ENCODE data around the gene VAMP4.
"Not testable (repeated sequence)": the region's sequence is repeated elsewhere in the genome, so short reads cannot be mapped to it uniquely, and the experiment has no call there.

Gene VAMP4

DNA sequence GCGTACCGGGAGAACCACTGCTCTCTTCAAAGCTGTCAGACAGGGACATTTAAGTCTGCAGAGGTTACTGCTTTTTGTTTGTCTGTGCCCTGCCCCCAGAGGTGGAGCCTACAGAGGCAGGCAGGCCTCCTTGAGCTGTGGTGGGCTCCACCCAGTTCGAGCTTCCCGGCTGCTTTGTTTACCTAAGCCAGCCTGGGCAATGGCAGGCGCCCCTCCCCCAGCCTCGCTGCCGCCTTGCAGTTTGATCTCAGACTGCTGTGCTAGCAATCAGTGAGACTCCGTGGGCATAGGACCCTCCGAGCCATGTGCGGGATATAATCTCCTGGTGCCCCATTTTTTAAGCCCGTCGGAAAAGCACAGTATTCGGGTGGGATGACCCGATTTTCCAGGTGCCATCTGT lies 46.1 kb downstream of the VAMP4 start:
- not testable (repeated sequence) for DNase-seq (ENCODE audit: low spot score)

DNA sequence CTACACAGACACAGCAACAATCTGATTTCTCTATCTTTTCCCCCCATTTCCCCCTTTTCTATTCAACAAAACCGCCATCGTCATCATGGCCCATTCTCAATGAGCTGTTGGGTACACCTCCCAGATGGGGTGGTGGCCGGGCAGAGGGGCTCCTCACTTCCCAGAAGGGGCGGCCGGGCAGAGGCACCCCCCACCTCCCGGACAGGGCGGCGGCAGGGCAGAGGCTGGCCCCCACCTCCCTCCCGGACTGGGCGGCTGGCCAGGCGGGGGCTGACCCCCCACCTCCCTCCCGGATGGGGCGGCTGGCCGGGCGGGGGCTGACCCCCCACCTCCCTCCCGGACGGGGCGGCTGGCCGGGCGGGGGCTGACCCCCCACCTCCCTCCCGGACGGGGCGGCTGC lies 48.3 kb downstream of the VAMP4 start:
- not testable (repeated sequence) for DNase-seq (ENCODE audit: low spot score)

DNA sequence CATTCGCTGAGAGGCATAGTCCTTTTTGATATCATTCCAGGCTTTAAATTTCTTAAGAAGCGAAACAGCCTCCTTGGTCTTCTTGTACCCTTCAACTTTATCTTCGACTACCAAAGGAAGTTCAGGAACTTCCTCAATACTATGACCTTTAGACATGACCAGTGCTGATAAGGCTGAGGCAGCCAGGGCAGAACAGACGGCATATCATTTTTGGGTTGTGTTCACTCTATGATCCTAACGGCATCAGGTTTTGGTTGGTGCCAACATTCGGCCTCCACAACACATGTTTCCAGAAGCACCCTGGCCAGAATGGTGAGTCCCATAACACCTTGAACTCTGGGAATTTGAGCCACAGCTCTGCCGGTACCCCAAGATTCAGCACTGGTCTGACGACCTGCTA lies 58.0 kb downstream of the VAMP4 start:
- no peak for DNase-seq (ENCODE audit: low spot score)

GRCh38 chr1:171680339-171680738 lies 61.5 kb downstream of the VAMP4 start:
- DNase-seq (ENCODE audit: low spot score) = no peak

GRCh38 chr1:171676823-171677222 lies 65.0 kb downstream of the VAMP4 start:
- DNase-seq (ENCODE audit: low spot score) = no peak

- DNase-seq (ENCODE audit: low spot score) = no peak
These were observed 67.1 kb downstream of the VAMP4 start for GRCh38 chr1:171674431-171675405.

GRCh38 chr1:171670739-171671138 lies 71.1 kb downstream of the VAMP4 start:
- DNase-seq (ENCODE audit: low spot score) = no peak

DNA sequence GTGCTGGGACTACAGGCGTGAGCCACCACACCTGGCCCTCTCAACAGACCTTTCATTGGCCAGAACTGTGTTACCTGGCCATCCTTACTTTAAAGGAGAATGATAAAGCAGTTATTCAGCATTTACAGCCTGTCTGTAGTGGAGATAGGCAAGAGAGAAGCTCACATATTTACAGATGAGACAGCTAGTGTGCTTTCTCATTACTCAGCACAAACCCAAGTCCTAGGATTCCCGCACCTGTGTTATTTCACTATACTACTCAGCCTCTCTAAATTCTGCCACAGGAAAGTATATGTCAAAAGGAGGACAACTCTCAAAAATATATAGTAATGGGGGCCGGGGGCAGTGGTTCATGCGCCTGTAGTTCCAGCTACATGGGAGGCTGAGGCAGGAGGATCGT lies 73.5 kb downstream of the VAMP4 start:
- DNase-seq (ENCODE audit: low spot score) = no peak

DNA sequence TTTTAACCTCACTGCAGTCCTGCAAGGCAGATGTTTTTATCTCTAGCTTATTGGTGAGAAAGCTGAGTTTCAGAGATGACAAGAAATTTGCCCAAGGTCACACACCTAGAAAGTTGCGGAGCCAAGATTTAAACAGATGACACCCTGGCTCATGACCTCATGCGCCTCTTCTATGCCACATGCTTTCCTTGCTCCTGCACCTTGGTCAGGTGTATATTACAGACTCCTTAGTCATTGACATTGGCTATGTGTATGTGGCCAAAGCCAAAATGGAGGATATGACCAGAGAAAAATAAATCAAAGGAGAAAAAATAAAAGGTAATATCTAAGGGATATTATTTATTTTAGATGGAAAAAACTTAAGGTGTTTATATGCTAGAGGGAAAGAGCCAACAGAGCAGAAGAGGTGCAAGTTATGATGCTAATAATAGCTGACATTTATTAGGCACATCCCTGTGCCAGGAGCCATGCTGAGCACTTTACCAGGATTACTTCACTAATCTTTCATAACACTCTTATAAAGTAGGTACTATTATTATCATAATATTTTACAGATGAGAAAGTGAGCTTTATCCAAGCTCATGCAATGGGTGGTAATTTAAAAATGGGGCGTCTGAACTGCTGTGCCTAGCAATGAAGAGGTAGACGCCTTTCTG lies 75.6 kb downstream of the VAMP4 start:
- no peak for DNase-seq (ENCODE audit: low spot score)

DNA sequence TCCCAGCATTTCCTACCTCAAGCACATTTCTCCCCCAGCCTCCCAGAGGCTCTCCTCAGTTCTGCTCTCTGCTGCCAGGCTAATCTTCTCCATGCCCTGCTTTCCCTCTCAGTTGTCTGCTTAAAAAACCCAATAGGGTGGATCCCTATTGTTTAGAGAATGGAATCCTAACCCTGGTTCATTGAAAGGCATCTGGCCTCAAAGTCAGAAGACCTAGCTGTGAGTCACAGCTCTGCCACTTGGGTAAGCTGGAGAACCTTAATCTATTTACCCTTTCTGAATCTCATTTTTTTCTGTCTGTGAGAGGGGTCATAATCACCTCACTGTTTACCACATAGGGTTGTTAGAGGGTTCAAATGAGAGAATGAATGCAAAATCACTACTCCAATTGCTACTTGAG lies 76.9 kb downstream of the VAMP4 start:
- DNase-seq (ENCODE audit: low spot score) = no peak

- no peak for DNase-seq (ENCODE audit: low spot score)
These were observed 77.8 kb downstream of the VAMP4 start for GRCh38 chr1:171663854-171664575.

DNA sequence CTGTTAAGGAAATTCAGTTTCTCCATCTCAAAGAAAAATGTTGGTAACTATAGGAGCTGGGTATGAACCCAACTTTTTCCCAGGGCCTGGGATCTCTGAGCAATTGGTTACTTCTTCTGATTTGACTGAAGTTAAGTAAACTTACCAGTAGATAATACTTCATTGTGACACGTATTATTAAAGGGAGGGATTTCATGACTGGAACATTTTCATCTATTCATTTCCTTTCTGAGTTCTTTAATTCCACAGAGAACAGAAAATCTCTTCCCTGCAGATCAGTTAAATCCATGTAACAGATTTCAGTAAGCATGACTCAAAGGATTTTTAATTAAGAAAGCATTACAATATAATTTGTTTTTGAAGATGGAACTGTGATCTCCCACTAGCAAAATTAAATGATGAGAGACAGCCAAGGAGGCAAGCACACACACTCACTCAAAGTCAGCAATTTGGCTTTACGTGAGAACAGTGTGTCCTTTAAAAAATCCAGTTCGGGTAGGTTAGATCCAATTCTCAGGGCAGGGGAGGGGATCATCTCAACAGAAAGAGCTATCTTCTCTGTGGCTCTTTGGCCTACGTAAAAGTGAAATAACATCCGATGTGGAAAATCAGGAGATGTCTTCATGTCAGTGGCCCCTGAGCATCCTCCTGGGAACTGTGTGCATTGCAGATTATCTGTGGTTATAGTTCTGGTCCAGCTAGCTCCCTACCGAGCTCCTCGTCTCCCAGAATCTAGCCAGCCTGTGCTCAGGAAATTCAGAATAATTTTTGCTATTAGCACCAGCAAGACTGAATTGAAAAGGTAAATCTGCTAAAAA lies 78.6 kb downstream of the VAMP4 start:
- no peak for DNase-seq (ENCODE audit: low spot score)

DNA sequence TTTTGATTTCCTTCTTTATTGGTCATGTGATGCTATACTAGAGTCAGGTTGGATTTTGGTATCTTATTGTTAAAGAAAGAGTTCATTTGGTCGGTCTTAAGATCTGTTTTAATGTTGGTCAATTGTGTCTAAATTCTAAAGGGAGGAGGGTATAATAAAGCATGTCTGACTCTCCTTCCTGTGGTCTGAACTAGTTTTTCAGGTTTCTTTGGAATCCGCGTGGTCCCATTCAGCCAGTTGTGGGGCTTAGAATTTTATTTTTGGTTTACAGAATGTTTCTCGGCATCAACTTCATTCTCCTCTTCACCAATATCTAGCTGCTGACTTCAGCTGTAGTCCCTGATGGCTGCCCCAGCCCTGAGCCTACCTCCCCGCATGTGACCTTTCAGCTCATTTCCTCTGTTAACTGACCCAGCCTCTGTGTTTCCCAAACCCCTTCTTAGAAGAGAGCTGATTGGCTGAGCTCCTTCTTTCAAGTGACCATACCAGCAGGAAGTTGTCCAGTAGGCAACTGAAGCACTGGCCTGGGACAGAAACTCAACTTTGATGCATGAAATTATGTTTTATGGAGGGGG lies 80.7 kb downstream of the VAMP4 start:
- DNase-seq (ENCODE audit: low spot score) = no peak

DNA sequence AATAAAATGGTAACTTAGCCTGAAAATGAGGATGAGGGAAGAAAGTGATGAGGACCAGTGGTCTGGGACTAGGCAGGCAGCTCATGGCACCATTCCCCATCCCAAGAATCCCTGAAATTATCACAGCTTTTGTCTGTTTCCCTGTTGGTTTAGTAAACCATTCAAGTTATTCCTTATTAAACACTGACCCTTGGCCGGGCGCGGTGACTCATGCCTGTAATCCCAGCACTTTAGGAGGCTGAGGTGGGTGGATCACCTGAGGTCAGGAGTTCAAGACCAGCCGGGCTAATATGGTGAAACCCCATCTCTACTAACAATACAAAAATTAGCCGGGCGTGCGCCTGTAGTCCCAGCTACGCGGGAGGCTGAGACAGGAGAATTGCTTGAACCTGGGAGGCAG lies 85.7 kb downstream of the VAMP4 start:
- not testable (repeated sequence) for DNase-seq (ENCODE audit: low spot score)

GRCh38 chr1:171655746-171656116 lies 86.1 kb downstream of the VAMP4 start:
- no peak for DNase-seq (ENCODE audit: low spot score)

DNA sequence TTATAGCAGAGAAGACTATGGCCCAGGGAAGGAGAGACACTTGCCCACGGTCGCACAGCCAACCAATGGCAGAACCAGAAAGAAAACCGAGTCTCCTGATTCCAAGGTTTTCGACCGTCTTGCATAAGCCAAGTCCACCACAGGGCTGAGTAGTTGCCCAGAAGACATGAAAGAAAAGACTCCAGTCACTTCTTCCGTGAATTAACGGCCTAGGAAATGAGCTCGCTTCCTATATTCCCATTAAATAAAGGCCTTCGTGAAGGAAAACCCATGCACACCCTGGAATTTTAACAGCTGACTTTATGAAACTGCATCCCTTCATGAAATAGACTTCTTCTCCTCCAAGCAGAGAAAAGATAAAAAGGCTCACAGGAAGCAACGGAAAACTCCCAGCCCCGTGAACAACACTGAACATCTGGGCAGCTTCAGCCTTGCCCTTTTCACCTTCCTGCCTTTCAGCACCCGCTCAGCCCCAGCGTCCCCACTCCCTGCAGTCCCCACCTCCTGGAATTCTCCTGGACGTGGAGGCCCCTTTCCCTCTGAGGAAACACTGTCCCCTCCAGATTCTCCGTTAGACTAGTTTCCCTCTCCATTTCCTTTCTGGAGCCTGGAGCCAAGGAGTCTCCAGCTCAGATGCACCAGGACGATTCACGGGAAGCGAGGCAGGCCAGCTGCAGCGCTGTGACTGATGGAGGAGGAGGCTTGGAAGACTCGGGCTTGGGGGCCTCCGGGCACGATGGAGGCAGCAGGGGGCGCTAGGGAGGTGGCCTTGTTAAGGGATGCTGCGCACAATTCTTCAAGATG lies 86.7 kb downstream of the VAMP4 start:
- DNase-seq (ENCODE audit: low spot score) = no peak

GRCh38 chr1:171654201-171654941 lies 87.5 kb downstream of the VAMP4 start:
- DNase-seq (ENCODE audit: low spot score) = no peak

GRCh38 chr1:171653796-171654195 lies 88.1 kb downstream of the VAMP4 start:
- no peak for DNase-seq (ENCODE audit: low spot score)

DNA sequence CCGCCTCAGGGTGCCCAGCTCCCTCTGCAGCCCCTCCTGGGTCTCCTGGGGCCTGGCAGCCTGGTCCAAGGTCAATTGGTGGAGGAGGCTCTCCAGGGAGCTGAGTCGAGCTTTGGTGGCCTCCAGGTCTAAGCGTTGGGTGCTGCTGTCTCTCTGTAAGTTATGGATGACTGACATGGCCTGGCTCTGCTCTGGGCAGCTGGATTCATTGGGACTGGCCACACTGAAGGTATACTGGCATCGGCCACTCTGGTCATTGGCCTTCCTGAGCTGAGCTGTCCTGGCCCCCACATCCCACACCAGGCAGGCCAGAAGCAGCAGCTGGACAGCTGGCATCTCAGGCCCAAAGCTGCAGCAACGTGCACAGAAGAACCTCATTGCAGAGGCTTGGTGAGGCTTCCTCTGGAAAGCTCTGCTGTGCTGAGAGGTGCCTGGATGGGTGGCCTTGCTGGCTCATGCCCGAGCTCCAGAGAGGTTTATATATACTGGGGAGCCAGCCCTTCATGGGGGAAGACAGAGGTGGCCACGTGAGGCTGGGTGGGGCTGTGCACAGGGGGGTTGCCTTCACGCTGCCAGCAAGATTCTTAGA lies 89.5 kb downstream of the VAMP4 start, which contains the start of gene MYOC:
Gene MYOC, minus strand, starts transcription at position 455 of the 589 bp plus-strand sequence. Its CDS starts 77 bp downstream, at position 378.
- DNase-seq (ENCODE audit: low spot score) = no peak
